Activated naive CD8-positive, alpha-beta T cell treated with anti-CD3 and anti-CD28 coated beads, Interleukin-2, amount 50 U/mL, for 16 hours (primary cell): ENCODE results near the gene PPARGC1A.

Experiments used
- DNase-seq: peaks from one replicate; pipeline ENCODE4 v3.0.0-alpha.2; 2020; ENCODE audit warnings: low read depth, low spot score

Gene PPARGC1A

DNA sequence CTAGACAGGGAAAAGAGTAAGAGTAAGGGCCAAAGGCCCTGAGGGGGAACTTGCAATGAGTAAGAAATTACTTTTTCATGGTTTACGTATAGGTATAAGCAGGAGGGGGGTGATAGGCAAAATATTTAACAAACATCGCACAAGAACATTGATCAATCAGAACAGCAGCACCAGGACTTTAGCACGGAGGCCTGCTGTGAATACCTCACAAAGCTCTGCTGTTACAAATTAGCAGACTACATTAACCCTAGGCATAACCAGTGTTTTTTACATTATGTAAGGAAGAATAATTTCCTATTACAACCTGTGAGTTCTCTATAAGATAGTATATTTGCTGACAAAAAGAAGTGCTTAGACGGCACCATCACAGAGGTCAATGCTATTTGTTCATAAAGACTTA is 44.9 kb downstream of the PPARGC1A start:
- no peak for DNase-seq

DNA sequence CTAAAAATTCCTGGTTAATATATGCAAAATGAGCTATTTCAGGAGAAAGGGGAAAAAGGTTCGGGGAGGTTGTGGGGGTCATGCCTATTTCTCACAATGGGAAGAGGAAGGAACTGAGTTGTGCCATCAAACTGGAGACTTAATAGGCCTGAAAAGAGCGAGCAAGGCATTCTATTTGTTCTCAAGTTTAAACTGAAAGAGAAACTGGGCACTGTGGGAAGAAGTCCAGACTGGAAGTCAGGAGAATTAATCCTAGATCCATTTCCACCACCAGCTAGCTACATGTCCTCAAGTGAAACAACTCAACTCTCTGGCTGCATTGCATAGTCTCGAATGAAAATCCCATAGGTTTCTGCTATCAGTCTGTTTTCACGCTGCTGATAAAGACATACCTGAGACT is 50.6 kb downstream of the PPARGC1A start:
- no peak for DNase-seq

- DNase-seq: no peak
These were observed 51.2 kb downstream of the PPARGC1A start for GRCh38 chr4:23838607-23839006.

DNA sequence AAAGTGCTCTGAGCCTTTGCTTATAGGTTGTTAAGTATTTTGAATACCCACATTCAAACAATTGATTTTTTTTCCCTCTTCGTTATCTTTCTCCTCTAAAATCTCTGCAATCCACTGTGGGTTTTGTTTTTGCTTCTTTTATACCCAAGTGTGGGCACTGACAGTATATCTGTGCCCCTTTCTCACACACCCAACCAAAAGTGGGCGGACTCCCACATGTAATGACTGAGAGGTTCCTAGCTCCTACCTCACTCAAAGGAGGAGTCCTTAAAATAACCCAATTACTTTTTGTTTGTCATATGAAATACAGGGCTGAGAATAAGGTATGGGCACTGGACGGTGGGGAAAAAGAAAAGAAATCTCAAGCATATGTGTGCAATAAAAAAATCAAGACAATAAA is 51.7 kb downstream of the PPARGC1A start:
- DNase-seq: no peak

GRCh38 chr4:23837371-23837770 is 52.5 kb downstream of the PPARGC1A start:
- no peak for DNase-seq

GRCh38 chr4:23835774-23836478 is 53.9 kb downstream of the PPARGC1A start:
- no peak for DNase-seq

DNA sequence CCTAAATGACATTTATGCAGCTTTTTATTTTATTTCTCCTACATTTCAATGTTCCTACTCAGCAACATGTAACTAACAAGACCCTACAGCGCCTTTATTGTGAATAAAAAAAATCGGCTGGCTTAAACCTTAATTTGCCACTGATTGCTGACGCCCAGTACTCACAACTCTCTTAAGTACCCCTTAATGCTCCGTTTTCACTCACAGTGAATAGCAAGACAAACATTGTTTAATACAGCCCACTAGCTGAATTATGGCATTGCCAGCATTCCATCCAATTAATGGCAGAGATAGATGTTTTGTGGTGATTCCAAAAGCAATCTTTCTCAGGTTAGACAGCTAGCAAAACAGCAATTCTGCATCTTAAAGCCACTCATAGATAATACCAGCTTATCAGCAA is 61.1 kb downstream of the PPARGC1A start:
- DNase-seq: no peak

GRCh38 chr4:23828020-23828715 is 61.7 kb downstream of the PPARGC1A start:
- DNase-seq: no peak

- DNase-seq: no peak
These were observed 67.7 kb downstream of the PPARGC1A start for GRCh38 chr4:23822181-23822580.

GRCh38 chr4:23819041-23819511 is 70.8 kb downstream of the PPARGC1A start:
- no peak for DNase-seq

- no peak for DNase-seq
These were observed 71.6 kb downstream of the PPARGC1A start for GRCh38 chr4:23818097-23818885.

- DNase-seq: no peak
These were observed 74.7 kb downstream of the PPARGC1A start for GRCh38 chr4:23814996-23815660.

DNA sequence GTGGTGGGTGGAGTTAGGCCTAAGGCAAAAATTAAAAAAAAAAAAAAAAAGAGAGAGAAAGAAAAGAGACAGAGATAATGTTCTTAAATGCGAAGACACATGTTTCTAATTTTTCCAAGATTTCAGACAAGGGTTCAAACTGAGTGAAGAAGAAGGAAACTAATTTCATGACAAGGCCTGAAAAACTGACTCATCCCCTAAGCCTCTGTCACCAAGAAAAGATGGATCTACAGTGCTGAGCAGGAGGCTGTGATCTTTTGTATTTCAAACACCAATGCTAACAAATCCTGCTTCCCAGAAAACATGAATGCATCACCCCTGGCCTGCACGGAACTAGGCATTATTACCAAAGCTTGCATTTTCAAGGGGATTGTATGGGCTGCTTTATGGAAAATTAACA is 75.3 kb downstream of the PPARGC1A start:
- DNase-seq: no peak

- DNase-seq: no peak
These were observed 78.7 kb downstream of the PPARGC1A start for GRCh38 chr4:23811161-23811560.

- DNase-seq: no peak
These were observed 84.4 kb downstream of the PPARGC1A start for GRCh38 chr4:23805450-23805851.

GRCh38 chr4:23789762-23790161 is 100.1 kb downstream of the PPARGC1A start:
- DNase-seq: no peak

DNA sequence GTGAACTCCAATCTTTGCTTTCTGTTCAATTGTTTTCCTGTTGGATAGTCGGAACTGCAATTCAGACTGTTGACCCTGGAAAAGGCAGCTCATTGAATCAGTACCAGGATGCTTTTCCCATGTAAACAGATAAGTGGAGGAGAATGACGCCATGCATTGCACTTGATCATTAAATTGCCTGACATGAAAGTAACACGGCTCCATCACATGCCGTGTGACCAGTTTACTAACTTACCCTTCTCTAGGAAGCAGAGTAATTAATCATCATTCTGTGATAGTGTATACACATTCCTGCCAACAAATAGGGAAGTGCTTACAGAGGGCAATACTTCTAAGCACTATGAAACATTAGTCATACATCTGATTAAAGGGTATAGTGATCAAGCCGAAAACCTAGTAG is 101.4 kb downstream of the PPARGC1A start:
- DNase-seq: no peak

- DNase-seq: no peak
These were observed 101.8 kb downstream of the PPARGC1A start for GRCh38 chr4:23788027-23788426.

GRCh38 chr4:23782778-23783437 is 106.9 kb downstream of the PPARGC1A start:
- DNase-seq: no peak

- DNase-seq: no peak
These were observed 110.0 kb downstream of the PPARGC1A start for GRCh38 chr4:23779839-23780238.

- DNase-seq: no peak
These were observed 110.4 kb downstream of the PPARGC1A start for GRCh38 chr4:23779422-23779821.
